ENCODE measurements around the gene OGFRL1. TPM values are rescaled to one million over a fixed set of nuclear protein-coding genes. Genes with fewer than 3 reads are reported as not detected.

OGFRL1 gene
- total and polyA plus RNA-seq, 2 of the 4 experiments (the other 2 are of a cell fraction), result 5.4 to 5.7 TPM

GRCh38 chr6:71277926-71278600 is 10.5 kb upstream of the OGFRL1 start:
- ChIA-PET POLR2A (ENCODE audit: unreplicated experiment) (no interaction called here), CTCF (no interaction called here)
- ATAC-seq (ENCODE audit: low read depth) (no peak), DNase-seq (no peak)
- no peak overlapping the region for H3K23ac ChIP-seq (ENCODE audit: low read depth, low read length)
- H2AK5ac ChIP-seq (ENCODE audit: low read depth, low read length), result no peak overlapping the region
- BruUV-seq (replicated peaks), result no TSS peak
- no peak overlapping the region for H2BK15ac ChIP-seq (ENCODE audit: low read depth, low read length)
- no peak overlapping the region for H2BK120ac ChIP-seq (ENCODE audit: low read depth, low read length)
- no peak overlapping the region for H4K91ac ChIP-seq (ENCODE audit: insufficient read depth, low read depth, low read length)
- no peaks in the 10 kb centered on the region for H3K36me3 ChIP-seq (ENCODE audit: control insufficient read depth, insufficient read depth, low read length)
- no peaks in the 10 kb centered on the region for H3K27me3 ChIP-seq (ENCODE audit: control insufficient read depth, insufficient read depth, low read length)
- no peak overlapping the region for H3K18ac ChIP-seq (ENCODE audit: low read depth, low read length)
- H3K4me1 ChIP-seq (ENCODE audit: control insufficient read depth, insufficient read depth, low read length), result no peaks in the 10 kb centered on the region
- H3K4ac ChIP-seq (ENCODE audit: low read depth, low read length), result no peak overlapping the region
- WGBS, 2 experiments (ENCODE audit: extremely low coverage in 2 of 2, insufficient read length in 1 of 2), result no CpG with 5 or more reads among the region's 3 CpGs
- no peak overlapping the region for H3K4me3 ChIP-seq (ENCODE audit: insufficient read depth, low read depth, low read length)
- intact Hi-C loops (cut with micrococcal nuclease) (no loop called here), dilution Hi-C loops (cut with HindIII; ENCODE audit: low sequenced_read_pairs, unreplicated experiment) (no loop called here), in situ Hi-C loops (cut with MboI; ENCODE audit: low sequenced_read_pairs) (no loop called here)
- H3K9ac ChIP-seq (ENCODE audit: low read depth, low read length), result no peak overlapping the region
- no peak overlapping the region for H2AK9ac ChIP-seq (replicated peaks; ENCODE audit: low read depth, low read length, poor library complexity)
- no peak overlapping the region for H3K56ac ChIP-seq (ENCODE audit: extremely low read depth, insufficient read depth, low read length)
- H2BK20ac ChIP-seq (ENCODE audit: low read depth, low read length), result no peak overlapping the region
- TF ChIP-seq RFX5 (IDR thresholded peaks at IDR 0.05; ENCODE audit: low read depth, low read length), result no peak
- TF ChIP-seq POLR2A (IDR thresholded peaks at IDR 0.05; ENCODE audit: low read depth, low read length), result no peak
- TF ChIP-seq CEBPB (IDR thresholded peaks at IDR 0.05; ENCODE audit: low read depth, low read length), result no peak
- no peak for TF ChIP-seq MAZ (IDR thresholded peaks at IDR 0.05; ENCODE audit: borderline replicate concordance, low read depth, low read length)
- TF ChIP-seq SMC3 (IDR thresholded peaks at IDR 0.05; ENCODE audit: low read depth, low read length), result no peak
- no peak for TF ChIP-seq CTCF (conservative IDR thresholded peaks at IDR 0.05; ENCODE audit: low read depth, low read length)
- TF ChIP-seq MXI1 (IDR thresholded peaks at IDR 0.05; ENCODE audit: borderline replicate concordance, low read depth, low read length), result no peak
- no peak for TF ChIP-seq USF2 (IDR thresholded peaks at IDR 0.05; ENCODE audit: low read depth, low read length)
- TF ChIP-seq RAD21 (IDR thresholded peaks at IDR 0.05; ENCODE audit: low read length), result no peak
- TF ChIP-seq FOS (IDR thresholded peaks at IDR 0.05; ENCODE audit: low read depth, low read length), result no peak
- TF ChIP-seq MAFK (IDR thresholded peaks at IDR 0.05; ENCODE audit: low read depth, low read length), result no peak
- no peak for TF ChIP-seq ELK1 (IDR thresholded peaks at IDR 0.05; ENCODE audit: borderline replicate concordance, low read depth, low read length)
- TF ChIP-seq BHLHE40 (IDR thresholded peaks at IDR 0.05; ENCODE audit: low read depth, low read length), result no peak
- TF ChIP-seq RCOR1 (IDR thresholded peaks at IDR 0.05; ENCODE audit: insufficient replicate concordance, low read length), result no peak
- TF ChIP-seq CHD1 (IDR thresholded peaks at IDR 0.05; ENCODE audit: low read depth, low read length), result no peak
- TF ChIP-seq NFE2L2 (IDR thresholded peaks at IDR 0.05; ENCODE audit: low read depth, low read length), result no peak
- H4K8ac ChIP-seq (ENCODE audit: low read depth in 2 of 2, low read length in 2 of 2), result no peak overlapping the region
- no peaks in the 10 kb centered on the region for H3K79me1 ChIP-seq (ENCODE audit: low read depth in 1 of 2, low read length in 2 of 2)
- no peak overlapping the region for H2BK5ac ChIP-seq (ENCODE audit: low read depth, low read length, poor library complexity, severe bottlenecking)
- no peak overlapping the region for H3K14ac ChIP-seq (replicated peaks; ENCODE audit: low read depth, low read length)
- no peak overlapping the region for H3K4me2 ChIP-seq (ENCODE audit: low read depth, low read length)
- H3K9me3 ChIP-seq (ENCODE audit: control insufficient read depth, insufficient read depth, low read length), result no peaks in the 10 kb centered on the region
- no peak overlapping the region for H4K5ac ChIP-seq (ENCODE audit: low read depth, low read length)
- H4K20me1 ChIP-seq (ENCODE audit: insufficient read depth, low read length), result no peaks in the 10 kb centered on the region
- H3K27ac ChIP-seq (ENCODE audit: insufficient read depth, low read length), result no peak overlapping the region
- H3K9me1 ChIP-seq (ENCODE audit: insufficient read depth, low read length), result no peaks in the 10 kb centered on the region
- no peak overlapping the region for H2AFZ ChIP-seq (replicated peaks; ENCODE audit: low read length, poor library complexity)
